ENCODE data around the gene EPPIN. TPM values are rescaled to one million over a fixed set of nuclear protein-coding genes. Genes with fewer than 3 reads are reported as not detected.

The EPPIN gene
- total and polyA plus RNA-seq, 11 donors = 0.20 TPM; not detected in 10

DNA sequence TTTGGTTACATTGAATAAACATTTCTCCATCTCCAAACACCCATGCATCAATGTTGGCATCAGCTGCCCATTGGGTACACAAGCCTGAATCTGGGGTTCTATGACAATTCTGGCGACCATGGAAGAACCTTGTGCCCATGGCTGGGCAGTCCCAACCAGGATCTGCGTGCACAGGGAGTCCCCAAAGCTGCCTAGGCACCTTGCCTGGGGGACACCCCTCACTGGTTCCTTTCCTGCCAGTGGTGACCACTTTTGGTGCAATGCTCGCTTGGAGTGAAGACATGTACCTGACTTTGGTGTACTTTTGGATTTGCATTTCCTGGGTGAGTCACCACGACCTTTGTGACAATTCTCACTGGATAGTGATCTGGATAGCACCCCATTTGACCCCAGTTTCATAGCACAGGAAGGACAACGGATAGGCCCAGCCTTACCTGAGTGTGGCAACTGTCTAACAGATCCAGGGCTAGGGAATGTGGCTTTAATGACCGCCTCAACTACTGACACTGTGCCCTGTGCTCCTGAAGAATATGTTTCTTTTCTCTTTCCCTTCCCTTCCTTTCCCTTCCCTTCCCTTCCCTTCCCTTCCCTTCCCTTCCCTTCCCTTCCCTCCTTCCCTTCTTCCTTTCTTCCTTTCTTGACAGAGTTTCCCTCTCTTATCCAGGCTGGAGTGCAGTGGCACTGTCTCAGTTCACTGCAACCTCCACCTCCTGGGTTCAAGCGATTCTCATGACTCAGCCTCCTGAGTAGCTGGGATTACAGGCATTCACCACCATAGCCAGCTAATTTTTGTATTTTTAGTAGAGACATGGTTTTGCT, 38.9 kb downstream of the EPPIN start:
- DNase-seq (no peak), ATAC-seq (no peak)
- H3K27ac ChIP-seq = no peak overlapping the region
- intact Hi-C loops (cut with DNase I) = no loop called here
- no peaks in the 10 kb centered on the region for H3K36me3 ChIP-seq
- 65 to 73% (median 69%) methylated on average over 6 to 7 of the region's 7 CpGs for WGBS, 4 donors
- H3K4me1 ChIP-seq = no peaks in the 10 kb centered on the region
- H3K9me3 ChIP-seq = no peaks in the 10 kb centered on the region
- no peak overlapping the region for H3K4me3 ChIP-seq
- TF ChIP-seq CTCF (IDR thresholded peaks at IDR 0.05) (no peak), POLR2A (IDR thresholded peaks at IDR 0.05) (no peak)
- H3K27me3 ChIP-seq = peaks cover 0 to 15% (median 2%) of the 10 kb centered on the region in 9 donors

GRCh38 chr20:45507011-45507820, 40.0 kb downstream of the EPPIN start:
- no peak overlapping the region for H3K4me3 ChIP-seq
- TF ChIP-seq CTCF (IDR thresholded peaks at IDR 0.05) (no peak), POLR2A (IDR thresholded peaks at IDR 0.05) (no peak)
- no peaks in the 10 kb centered on the region for H3K36me3 ChIP-seq
- DNase-seq (no peak), ATAC-seq (no peak)
- H3K27me3 ChIP-seq = peaks cover 0 to 18% (median 0%) of the 10 kb centered on the region in 9 donors
- intact Hi-C loops (cut with DNase I) = no loop called here
- no peak overlapping the region for H3K27ac ChIP-seq
- H3K9me3 ChIP-seq = no peaks in the 10 kb centered on the region
- 81 to 85% (median 84%) methylated on average over 5 of the region's 5 CpGs for WGBS, 4 donors
- H3K4me1 ChIP-seq = no peaks in the 10 kb centered on the region

GRCh38 chr20:45506398-45506797, 40.8 kb downstream of the EPPIN start:
- intact Hi-C loops (cut with DNase I) = no loop called here
- WGBS, 4 donors = 68 to 84% (median 73%) methylated on average over 2 of the region's 2 CpGs
- H3K4me1 ChIP-seq = peaks cover 0 to 4% (median 0%) of the 10 kb centered on the region in 12 donors
- no peak overlapping the region for H3K4me3 ChIP-seq
- H3K9me3 ChIP-seq = no peaks in the 10 kb centered on the region
- no peak overlapping the region for H3K27ac ChIP-seq
- no peak for TF ChIP-seq CTCF (IDR thresholded peaks at IDR 0.05)
- no peak for TF ChIP-seq POLR2A (IDR thresholded peaks at IDR 0.05)
- ATAC-seq (no peak), DNase-seq (no peak)
- no peaks in the 10 kb centered on the region for H3K36me3 ChIP-seq
- H3K27me3 ChIP-seq = peaks cover 0 to 17% (median 1%) of the 10 kb centered on the region in 9 donors

GRCh38 chr20:45503403-45503802, 43.8 kb downstream of the EPPIN start:
- no peak for DNase-seq
- 27 to 48% (median 39%) methylated on average over 2 of the region's 2 CpGs for WGBS, 4 donors
- no peak overlapping the region for H3K27ac ChIP-seq
- H3K4me1 ChIP-seq = peaks cover 0 to 4% (median 0%) of the 10 kb centered on the region in 12 donors
- H3K27me3 ChIP-seq = peaks cover 0 to 30% (median 11%) of the 10 kb centered on the region in 9 donors
- intact Hi-C loops (cut with DNase I) = no loop called here
- no peak overlapping the region for H3K4me3 ChIP-seq
- no peaks in the 10 kb centered on the region for H3K36me3 ChIP-seq
- no peaks in the 10 kb centered on the region for H3K9me3 ChIP-seq
- TF ChIP-seq POLR2A (IDR thresholded peaks at IDR 0.05) (no peak), CTCF (IDR thresholded peaks at IDR 0.05) (no peak)
- no peak for ATAC-seq
